HG03025 (cell line): ENCODE results near the gene COL5A1.

Experiments
- ATAC-seq: cut with Tn5 transposase; IDR thresholded peaks from one replicate; pipeline ENCODE4 v1.9.1; 2021; ENCODE audit warnings: mild to moderate bottlenecking, moderate library complexity; ENCODE audit not compliant: unreplicated experiment, low FRiP score

COL5A1 gene

GRCh38 chr9:134688661-134689320, 47.2 kb downstream of the COL5A1 start:
- no peak for ATAC-seq

GRCh38 chr9:134689321-134690181, 47.9 kb downstream of the COL5A1 start:
- ATAC-seq = no peak

- ATAC-seq = no peak
Observed at GRCh38 chr9:134690301-134690751, 48.7 kb downstream of the COL5A1 start.

- ATAC-seq = no peak
Observed at GRCh38 chr9:134690946-134691694, 49.5 kb downstream of the COL5A1 start.

- ATAC-seq = no peak
Observed at GRCh38 chr9:134691695-134692572, 50.3 kb downstream of the COL5A1 start.

GRCh38 chr9:134692573-134692860, 50.9 kb downstream of the COL5A1 start:
- ATAC-seq = no peak

- ATAC-seq = no peak
Observed at GRCh38 chr9:134693011-134693410, 51.4 kb downstream of the COL5A1 start.

- no peak for ATAC-seq
Observed at GRCh38 chr9:134693641-134694367, 52.2 kb downstream of the COL5A1 start.

GRCh38 chr9:134694368-134694665, 52.7 kb downstream of the COL5A1 start:
- no peak for ATAC-seq

GRCh38 chr9:134694714-134695113, 53.1 kb downstream of the COL5A1 start:
- ATAC-seq = no peak

GRCh38 chr9:134695144-134695543, 53.5 kb downstream of the COL5A1 start:
- ATAC-seq = no peak

- no peak for ATAC-seq
Observed at GRCh38 chr9:134696433-134696832, 54.8 kb downstream of the COL5A1 start.

GRCh38 chr9:134698111-134698510, 56.5 kb downstream of the COL5A1 start:
- no peak for ATAC-seq

- ATAC-seq = no peak
Observed at GRCh38 chr9:134698587-134699342, 57.2 kb downstream of the COL5A1 start.

- ATAC-seq = no peak
Observed at GRCh38 chr9:134699343-134699740, 57.7 kb downstream of the COL5A1 start.

GRCh38 chr9:134700636-134701350, 59.2 kb downstream of the COL5A1 start:
- no peak for ATAC-seq

GRCh38 chr9:134701581-134702259, 60.1 kb downstream of the COL5A1 start:
- no peak for ATAC-seq

- no peak for ATAC-seq
Observed at GRCh38 chr9:134702291-134702690, 60.7 kb downstream of the COL5A1 start.
